Chondrocyte (in vitro differentiated cells): ENCODE data around the gene GLUD1. TPM values are rescaled to one million over a fixed set of nuclear protein-coding genes. Genes with fewer than 3 reads are reported as not detected.
A peak's percentile ranks its signal among the peaks of the same experiment; 100 is the strongest.
"Not testable (repeated sequence)": the region's sequence is repeated elsewhere in the genome, so short reads cannot be mapped to it uniquely, and the experiment has no call there.

Source experiments
- DNase-seq: peaks from one replicate; pipeline ENCODE4 v3.0.0; 2021; ENCODE audit warnings: mixed read lengths, low spot score
- H3K27ac Mint-ChIP-seq: one replicate; pipeline ENCODE4 v1.8.0; 2021; ENCODE audit warnings: mild to moderate bottlenecking, moderate library complexity, mixed read lengths; ENCODE audit not compliant: unreplicated experiment
- H3K27me3 Mint-ChIP-seq: 2 replicates; pipeline ENCODE4 v1.8.0; 2021; ENCODE audit warnings: low read depth, mixed read lengths
- H3K36me3 Mint-ChIP-seq: 2 replicates; pipeline ENCODE4 v1.8.0; 2021; ENCODE audit warnings: low read depth, mixed read lengths
- H3K4me1 Mint-ChIP-seq: 2 replicates; pipeline ENCODE4 v1.8.0; 2021; ENCODE audit warnings: low read depth, mild to moderate bottlenecking, mixed read lengths
- H3K4me3 Mint-ChIP-seq: one replicate; pipeline ENCODE4 v1.8.0; 2021; ENCODE audit warnings: mild to moderate bottlenecking, moderate library complexity, mixed read lengths; ENCODE audit not compliant: unreplicated experiment
- H3K9me3 Mint-ChIP-seq: 2 replicates; pipeline ENCODE4 v1.8.0; 2021; ENCODE audit warnings: low read depth, mixed read lengths
- CTCF ChIP-seq: fragments of 200-600 bp; sonication (generic); IDR thresholded peaks from 2 replicates; pipeline ENCODE4 v1.5.0; 2021; ENCODE audit warnings: antibody characterized with exemption, mild to moderate bottlenecking, moderate library complexity
- total RNA-seq: library from RNA; stranded (reverse); gene quantifications from 3 replicates; pipeline ENCODE4 v1.2.1, GENCODE V29; 2021

Gene GLUD1
- total RNA-seq, 1 donor from 2014 or later = 98.7 TPM

- DNase-seq = no peak
- no peak overlapping the region for H3K4me3 Mint-ChIP-seq
- peak overlapping the region; percentile 53 for H3K27ac Mint-ChIP-seq
- H3K9me3 Mint-ChIP-seq = no peaks in the 10 kb centered on the region
- peaks cover 20% of the 10 kb centered on the region for H3K36me3 Mint-ChIP-seq
- H3K27me3 Mint-ChIP-seq = no peaks in the 10 kb centered on the region
- peaks cover 19% of the 10 kb centered on the region for H3K4me1 Mint-ChIP-seq
- no peak for TF ChIP-seq CTCF
Measured at GRCh38 chr10:87058171-87058570, 36.5 kb downstream of the GLUD1 start.

- H3K36me3 Mint-ChIP-seq = peaks cover 17% of the 10 kb centered on the region
- peaks cover 19% of the 10 kb centered on the region for H3K4me1 Mint-ChIP-seq
- no peak for DNase-seq
- H3K27ac Mint-ChIP-seq = no peak overlapping the region
- TF ChIP-seq CTCF = no peak
- no peaks in the 10 kb centered on the region for H3K27me3 Mint-ChIP-seq
- H3K4me3 Mint-ChIP-seq = no peak overlapping the region
- no peaks in the 10 kb centered on the region for H3K9me3 Mint-ChIP-seq
Measured at GRCh38 chr10:87054373-87055295, 40.0 kb downstream of the GLUD1 start.

- no peaks in the 10 kb centered on the region for H3K27me3 Mint-ChIP-seq
- peaks cover 13% of the 10 kb centered on the region for H3K4me1 Mint-ChIP-seq
- H3K27ac Mint-ChIP-seq = no peak overlapping the region
- H3K4me3 Mint-ChIP-seq = no peak overlapping the region
- no peak for TF ChIP-seq CTCF
- DNase-seq = no peak
- H3K9me3 Mint-ChIP-seq = no peaks in the 10 kb centered on the region
- peaks cover 12% of the 10 kb centered on the region for H3K36me3 Mint-ChIP-seq
Measured at GRCh38 chr10:87053577-87054181, 41.0 kb downstream of the GLUD1 start.

- Mint-ChIP-seq H3K36me3 (peaks cover 12% of the 10 kb centered on the region), H3K4me3 (no peak overlapping the region), H3K27ac (no peak overlapping the region), H3K4me1 (peaks cover 7% of the 10 kb centered on the region), H3K9me3 (no peaks in the 10 kb centered on the region), H3K27me3 (no peaks in the 10 kb centered on the region)
- no peak for TF ChIP-seq CTCF
- no peak for DNase-seq
Measured at GRCh38 chr10:87053111-87053510, 41.5 kb downstream of the GLUD1 start.

- DNase-seq = no peak
- TF ChIP-seq CTCF = no peak
- H3K36me3 Mint-ChIP-seq = peaks cover 9% of the 10 kb centered on the region
- H3K4me1 Mint-ChIP-seq = no peaks in the 10 kb centered on the region
- H3K27ac Mint-ChIP-seq = no peak overlapping the region
- no peak overlapping the region for H3K4me3 Mint-ChIP-seq
- H3K9me3 Mint-ChIP-seq = no peaks in the 10 kb centered on the region
- H3K27me3 Mint-ChIP-seq = no peaks in the 10 kb centered on the region
Measured at GRCh38 chr10:87045434-87045938, 49.2 kb downstream of the GLUD1 start.

- H3K27ac Mint-ChIP-seq, H3K4me1 Mint-ChIP-seq, H3K27me3 Mint-ChIP-seq, H3K4me3 Mint-ChIP-seq, DNase-seq, H3K9me3 Mint-ChIP-seq: not testable (repeated sequence)
- H3K36me3 Mint-ChIP-seq = peaks cover 12% of the 10 kb centered on the region
Measured at GRCh38 chr10:87043579-87043978, 51.1 kb downstream of the GLUD1 start.
